Measurements from ENCODE around the gene HJV.

The HJV gene

GRCh38 chr1:145985502-145986439, 35.8 kb downstream of the HJV start:
- Histone ChIP-seq H3K36me3 (ENCODE audit: insufficient read depth) (no peaks in the 10 kb centered on the region), H3K27me3 (ENCODE audit: insufficient read depth, low read depth) (no peaks in the 10 kb centered on the region), H3K4me1 (ENCODE audit: low read depth, poor library complexity, severe bottlenecking) (peaks cover 25% of the 10 kb centered on the region), H3K4me3 (IDR thresholded peaks at IDR 0.05; ENCODE audit: insufficient read depth, low read depth, low read length) (no peak overlapping the region), H3K79me2 (ENCODE audit: insufficient read depth, low read depth) (no peaks in the 10 kb centered on the region), H2AFZ (ENCODE audit: low read depth) (no peak overlapping the region), H3K4me2 (no peak overlapping the region), H3K27ac (no peak overlapping the region), H3K9ac (no peak overlapping the region), H4K20me1 (ENCODE audit: insufficient read depth) (no peaks in the 10 kb centered on the region)
- TF ChIP-seq CTCF (conservative IDR thresholded peaks at IDR 0.05; ENCODE audit: low read depth, low read length) = no peak

GRCh38 chr1:145985129-145985501, 36.4 kb downstream of the HJV start:
- no peak overlapping the region for H3K4me3 ChIP-seq (IDR thresholded peaks at IDR 0.05; ENCODE audit: insufficient read depth, low read depth, low read length)
- no peak for TF ChIP-seq CTCF (conservative IDR thresholded peaks at IDR 0.05; ENCODE audit: low read depth, low read length)
- no peak overlapping the region for H2AFZ ChIP-seq (ENCODE audit: low read depth)
- H4K20me1 ChIP-seq (ENCODE audit: insufficient read depth) = no peaks in the 10 kb centered on the region
- no peaks in the 10 kb centered on the region for H3K27me3 ChIP-seq (ENCODE audit: insufficient read depth, low read depth)
- no peak overlapping the region for H3K27ac ChIP-seq
- H3K79me2 ChIP-seq (ENCODE audit: insufficient read depth, low read depth) = no peaks in the 10 kb centered on the region
- H3K36me3 ChIP-seq (ENCODE audit: insufficient read depth) = no peaks in the 10 kb centered on the region
- H3K9ac ChIP-seq = no peak overlapping the region
- H3K4me2 ChIP-seq = no peak overlapping the region
- peaks cover 31% of the 10 kb centered on the region for H3K4me1 ChIP-seq (ENCODE audit: low read depth, poor library complexity, severe bottlenecking)

- no peaks in the 10 kb centered on the region for H3K27me3 ChIP-seq (ENCODE audit: insufficient read depth, low read depth)
- peaks cover 40% of the 10 kb centered on the region for H3K4me1 ChIP-seq (ENCODE audit: low read depth, poor library complexity, severe bottlenecking)
- no peak for TF ChIP-seq CTCF (conservative IDR thresholded peaks at IDR 0.05; ENCODE audit: low read depth, low read length)
- no peak overlapping the region for H3K9ac ChIP-seq
- no peak overlapping the region for H2AFZ ChIP-seq (ENCODE audit: low read depth)
- H3K4me2 ChIP-seq = no peak overlapping the region
- H3K79me2 ChIP-seq (ENCODE audit: insufficient read depth, low read depth) = no peaks in the 10 kb centered on the region
- H3K36me3 ChIP-seq (ENCODE audit: insufficient read depth) = no peaks in the 10 kb centered on the region
- no peak overlapping the region for H3K27ac ChIP-seq
- no peak overlapping the region for H3K4me3 ChIP-seq (IDR thresholded peaks at IDR 0.05; ENCODE audit: insufficient read depth, low read depth, low read length)
- H4K20me1 ChIP-seq (ENCODE audit: insufficient read depth) = no peaks in the 10 kb centered on the region
These were observed 37.3 kb downstream of the HJV start for GRCh38 chr1:145983960-145984830.

GRCh38 chr1:145983206-145983675, 38.3 kb downstream of the HJV start:
- TF ChIP-seq CTCF (conservative IDR thresholded peaks at IDR 0.05; ENCODE audit: low read depth, low read length) = no peak
- Histone ChIP-seq H3K4me1 (ENCODE audit: low read depth, poor library complexity, severe bottlenecking) (peaks cover 50% of the 10 kb centered on the region), H3K4me3 (IDR thresholded peaks at IDR 0.05; ENCODE audit: insufficient read depth, low read depth, low read length) (no peak overlapping the region), H2AFZ (ENCODE audit: low read depth) (no peak overlapping the region), H3K9ac (no peak overlapping the region), H3K4me2 (no peak overlapping the region), H3K27me3 (ENCODE audit: insufficient read depth, low read depth) (no peaks in the 10 kb centered on the region), H3K27ac (no peak overlapping the region), H3K79me2 (ENCODE audit: insufficient read depth, low read depth) (no peaks in the 10 kb centered on the region), H3K36me3 (ENCODE audit: insufficient read depth) (no peaks in the 10 kb centered on the region), H4K20me1 (ENCODE audit: insufficient read depth) (no peaks in the 10 kb centered on the region)

Measured in KMS-11 (cell line).